Measurements from ENCODE around the gene NOTCH2.

NOTCH2 gene

GRCh38 chr1:119975582-119976254 lies 93.7 kb downstream of the NOTCH2 start:
- DNase-seq, result peak in 1 of 58 donors; percentile 2

GRCh38 chr1:119975006-119975405 lies 94.5 kb downstream of the NOTCH2 start:
- DNase-seq, result no peak

GRCh38 chr1:119974013-119974412 lies 95.4 kb downstream of the NOTCH2 start:
- DNase-seq, result no peak

GRCh38 chr1:119971710-119972570 lies 97.5 kb downstream of the NOTCH2 start:
- no peak for DNase-seq

GRCh38 chr1:119968601-119969000 lies 100.9 kb downstream of the NOTCH2 start:
- no peak for DNase-seq

GRCh38 chr1:119968068-119968492 lies 101.4 kb downstream of the NOTCH2 start:
- DNase-seq, result peak in 9 of 58 donors; percentile 3 to 45 (median 14)

- DNase-seq, result no peak
Measured at GRCh38 chr1:119966681-119967080, 102.8 kb downstream of the NOTCH2 start.

- no peak for DNase-seq
Measured at GRCh38 chr1:119966020-119966419, 103.4 kb downstream of the NOTCH2 start.

GRCh38 chr1:119964673-119965363 lies 104.6 kb downstream of the NOTCH2 start:
- peak in 35 of 58 donors; percentile 7 to 85 (median 35) for DNase-seq

- peak in 3 of 58 donors; percentile 1 to 20 (median 4) for DNase-seq
Measured at GRCh38 chr1:119962296-119962968, 107.0 kb downstream of the NOTCH2 start.

GRCh38 chr1:119960501-119960900 lies 109.0 kb downstream of the NOTCH2 start:
- no peak for DNase-seq

GRCh38 chr1:119959268-119960220 lies 109.9 kb downstream of the NOTCH2 start:
- DNase-seq, result no peak

- no peak for DNase-seq
Measured at GRCh38 chr1:119958223-119958622, 111.2 kb downstream of the NOTCH2 start.

- no peak for DNase-seq
Measured at GRCh38 chr1:119956306-119956705, 113.2 kb downstream of the NOTCH2 start.

GRCh38 chr1:119954476-119955422 lies 114.7 kb downstream of the NOTCH2 start:
- no peak for DNase-seq

GRCh38 chr1:119953266-119953998 lies 116.0 kb downstream of the NOTCH2 start:
- no peak for DNase-seq

GRCh38 chr1:119952496-119952895 lies 117.0 kb downstream of the NOTCH2 start:
- no peak for DNase-seq

Data from anterior cingulate cortex (tissue), 58 donors.